ENCODE results near the gene GRAMD1A.

Gene GRAMD1A

DNA sequence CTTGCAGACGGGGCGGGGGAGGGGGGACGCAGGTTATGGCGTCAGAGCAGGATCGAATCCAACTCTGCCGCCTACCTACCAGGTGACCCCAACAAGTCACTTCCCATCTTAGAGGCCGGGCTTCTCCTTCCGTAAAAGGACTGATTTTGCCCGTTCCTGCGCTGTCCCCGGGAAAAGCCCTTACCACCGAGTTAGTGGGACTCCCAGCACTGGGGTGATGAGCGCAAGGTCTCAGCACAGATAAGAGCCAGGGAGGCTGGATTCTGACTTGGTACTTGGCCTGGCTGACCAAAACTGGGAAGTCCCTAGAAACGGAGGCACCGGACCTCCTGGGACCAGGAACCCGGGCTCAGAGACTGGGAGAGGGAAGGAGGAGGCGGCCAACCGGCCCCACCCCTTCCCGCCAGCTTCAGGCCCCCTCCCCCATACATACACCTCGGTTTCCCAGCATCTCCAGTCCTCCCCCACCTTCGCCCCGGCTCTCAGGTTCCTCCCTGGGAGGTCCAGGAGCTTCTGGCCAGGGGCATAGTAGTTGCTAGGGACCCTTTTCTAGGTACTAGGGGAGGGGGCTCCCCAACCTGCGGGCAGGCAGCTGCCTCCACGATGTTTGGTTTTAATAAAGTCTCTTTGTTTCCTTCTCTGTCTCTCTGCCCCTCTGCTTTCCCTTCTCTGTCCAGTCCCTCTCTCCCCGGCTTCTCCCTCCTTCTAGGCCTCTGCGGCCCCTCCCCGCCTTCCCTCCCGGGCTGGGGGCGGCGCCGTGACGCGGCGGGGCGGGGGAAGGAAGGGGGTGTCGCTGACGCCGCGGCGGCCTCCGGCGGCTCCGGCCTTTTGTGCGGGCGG, at the start of gene GRAMD1A:
Gene GRAMD1A, plus strand, starts transcription at position 826 of the 840 bp plus-strand sequence. CDS start 156 bp downstream, outside the sequence.
- peak; percentile 89 for ATAC-seq
- TF ChIP-seq BACH2 (CRISPR knock-in tag; IDR thresholded peaks at IDR 0.05; ENCODE audit: borderline replicate concordance) (no peak), TCF4 (CRISPR knock-in tag; IDR thresholded peaks at IDR 0.05; ENCODE audit: borderline replicate concordance) (no peak), ARNTL (CRISPR knock-in tag; IDR thresholded peaks at IDR 0.05; ENCODE audit: borderline replicate concordance, low read depth) (no peak), CSDC2 (CRISPR knock-in tag; IDR thresholded peaks at IDR 0.05) (no peak), ZFP3 (CRISPR knock-in tag; IDR thresholded peaks at IDR 0.05) (no peak)
- TF ChIP-seq, protein P1, sequence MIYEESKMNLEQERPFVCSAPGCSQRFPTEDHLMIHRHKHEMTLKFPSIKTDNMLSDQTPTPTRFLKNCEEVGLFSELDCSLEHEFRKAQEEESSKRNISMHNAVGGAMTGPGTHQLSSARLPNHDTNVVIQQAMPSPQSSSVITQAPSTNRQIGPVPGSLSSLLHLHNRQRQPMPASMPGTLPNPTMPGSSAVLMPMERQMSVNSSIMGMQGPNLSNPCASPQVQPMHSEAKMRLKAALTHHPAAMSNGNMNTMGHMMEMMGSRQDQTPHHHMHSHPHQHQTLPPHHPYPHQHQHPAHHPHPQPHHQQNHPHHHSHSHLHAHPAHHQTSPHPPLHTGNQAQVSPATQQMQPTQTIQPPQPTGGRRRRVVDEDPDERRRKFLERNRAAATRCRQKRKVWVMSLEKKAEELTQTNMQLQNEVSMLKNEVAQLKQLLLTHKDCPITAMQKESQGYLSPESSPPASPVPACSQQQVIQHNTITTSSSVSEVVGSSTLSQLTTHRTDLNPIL (CRISPR knock-in tag; IDR thresholded peaks at IDR 0.05; ENCODE audit: low read depth), result no peak
- TF ChIP-seq, protein P2, sequence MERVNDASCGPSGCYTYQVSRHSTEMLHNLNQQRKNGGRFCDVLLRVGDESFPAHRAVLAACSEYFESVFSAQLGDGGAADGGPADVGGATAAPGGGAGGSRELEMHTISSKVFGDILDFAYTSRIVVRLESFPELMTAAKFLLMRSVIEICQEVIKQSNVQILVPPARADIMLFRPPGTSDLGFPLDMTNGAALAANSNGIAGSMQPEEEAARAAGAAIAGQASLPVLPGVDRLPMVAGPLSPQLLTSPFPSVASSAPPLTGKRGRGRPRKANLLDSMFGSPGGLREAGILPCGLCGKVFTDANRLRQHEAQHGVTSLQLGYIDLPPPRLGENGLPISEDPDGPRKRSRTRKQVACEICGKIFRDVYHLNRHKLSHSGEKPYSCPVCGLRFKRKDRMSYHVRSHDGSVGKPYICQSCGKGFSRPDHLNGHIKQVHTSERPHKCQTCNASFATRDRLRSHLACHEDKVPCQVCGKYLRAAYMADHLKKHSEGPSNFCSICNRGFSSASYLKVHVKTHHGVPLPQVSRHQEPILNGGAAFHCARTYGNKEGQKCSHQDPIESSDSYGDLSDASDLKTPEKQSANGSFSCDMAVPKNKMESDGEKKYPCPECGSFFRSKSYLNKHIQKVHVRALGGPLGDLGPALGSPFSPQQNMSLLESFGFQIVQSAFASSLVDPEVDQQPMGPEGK (CRISPR knock-in tag; IDR thresholded peaks at IDR 0.05; ENCODE audit: borderline replicate concordance), result peak; percentile 86

DNA sequence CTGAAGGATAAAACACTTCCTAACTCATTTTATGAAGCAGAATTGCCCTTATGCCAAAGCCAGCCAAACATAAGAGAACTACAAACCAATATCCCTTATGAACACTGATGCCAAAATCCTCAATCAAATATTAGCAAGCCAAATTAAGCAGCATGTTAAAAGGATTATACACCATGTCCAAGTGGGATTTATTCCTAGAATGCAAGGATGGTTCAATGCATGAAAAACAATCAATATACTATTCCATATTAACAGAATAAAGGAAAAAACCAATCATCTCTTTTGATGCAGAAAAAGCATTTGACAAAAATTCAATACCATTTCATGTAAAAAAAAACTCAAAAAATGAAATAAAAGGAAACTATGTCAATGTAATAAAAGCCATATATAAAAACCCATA, 47.0 kb upstream of the GRAMD1A start:
- ATAC-seq, result no peak
- TF ChIP-seq ZFP3 (CRISPR knock-in tag; IDR thresholded peaks at IDR 0.05), result no peak
- TF ChIP-seq TOX (CRISPR knock-in tag; IDR thresholded peaks at IDR 0.05; ENCODE audit: borderline replicate concordance), result no peak

DNA sequence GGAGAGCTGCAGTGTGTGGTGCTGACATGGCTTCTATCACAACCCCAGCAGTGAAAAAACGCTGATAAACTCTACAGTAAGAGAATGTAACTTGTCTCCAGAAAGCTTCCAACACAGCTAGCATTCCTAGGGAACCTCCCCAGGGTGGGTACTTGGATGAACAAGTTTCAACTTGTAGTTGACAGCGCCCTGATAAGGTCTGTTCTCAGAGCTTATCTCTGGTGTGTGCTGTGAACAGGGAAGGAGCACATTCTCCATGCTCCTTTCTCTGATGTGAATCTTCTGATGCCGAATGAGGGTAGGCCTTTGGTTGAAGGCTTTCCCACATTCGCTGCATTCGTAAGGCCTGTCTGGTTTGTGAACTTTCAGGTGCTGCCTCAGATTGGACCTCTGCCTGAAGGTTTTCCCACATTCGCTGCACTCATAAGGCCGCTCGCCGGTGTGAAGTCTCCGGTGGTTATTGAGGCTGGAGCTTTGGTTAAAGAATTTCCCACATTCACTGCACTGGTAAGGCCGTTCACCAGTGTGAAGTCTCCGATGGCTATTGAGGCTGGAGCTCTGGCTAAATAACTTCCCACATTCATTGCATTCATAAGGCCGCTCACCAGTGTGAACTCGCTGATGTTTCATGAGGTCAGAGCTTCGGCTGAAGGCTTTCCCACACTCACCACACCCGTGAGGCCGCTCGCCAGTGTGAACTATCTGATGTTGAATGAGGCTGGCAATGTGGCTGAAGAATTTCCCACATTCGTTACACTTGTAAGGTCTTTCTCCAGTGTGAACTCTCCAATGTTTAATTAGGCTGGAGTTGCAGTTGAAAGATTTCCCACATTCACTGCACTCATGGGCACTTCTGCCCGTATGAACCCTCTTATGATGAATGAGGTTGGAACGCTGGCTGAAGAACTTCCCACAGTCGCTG, 42.0 kb upstream of the GRAMD1A start:
- no peak for ATAC-seq
- no peak for TF ChIP-seq ZNF565 (CRISPR knock-in tag; conservative IDR thresholded peaks at IDR 0.05; ENCODE audit: low read depth)
- TF ChIP-seq, protein P3, sequence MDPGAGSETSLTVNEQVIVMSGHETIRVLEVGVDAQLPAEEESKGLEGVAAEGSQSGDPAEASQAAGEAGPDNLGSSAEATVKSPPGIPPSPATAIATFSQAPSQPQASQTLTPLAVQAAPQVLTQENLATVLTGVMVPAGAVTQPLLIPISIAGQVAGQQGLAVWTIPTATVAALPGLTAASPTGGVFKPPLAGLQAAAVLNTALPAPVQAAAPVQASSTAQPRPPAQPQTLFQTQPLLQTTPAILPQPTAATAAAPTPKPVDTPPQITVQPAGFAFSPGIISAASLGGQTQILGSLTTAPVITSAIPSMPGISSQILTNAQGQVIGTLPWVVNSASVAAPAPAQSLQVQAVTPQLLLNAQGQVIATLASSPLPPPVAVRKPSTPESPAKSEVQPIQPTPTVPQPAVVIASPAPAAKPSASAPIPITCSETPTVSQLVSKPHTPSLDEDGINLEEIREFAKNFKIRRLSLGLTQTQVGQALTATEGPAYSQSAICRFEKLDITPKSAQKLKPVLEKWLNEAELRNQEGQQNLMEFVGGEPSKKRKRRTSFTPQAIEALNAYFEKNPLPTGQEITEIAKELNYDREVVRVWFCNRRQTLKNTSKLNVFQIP (CRISPR knock-in tag; IDR thresholded peaks at IDR 0.05; ENCODE audit: borderline replicate concordance, low read depth), result no peak
- no peak for TF ChIP-seq TOX (CRISPR knock-in tag; IDR thresholded peaks at IDR 0.05; ENCODE audit: borderline replicate concordance)
- no peak for TF ChIP-seq ZFP3 (CRISPR knock-in tag; IDR thresholded peaks at IDR 0.05)
- no peak; the same call in 1 of the 2 replicates for TF ChIP-seq ZFP30 (CRISPR knock-in tag; IDR thresholded peaks at IDR 0.05)
- TF ChIP-seq CSDC2 (CRISPR knock-in tag; IDR thresholded peaks at IDR 0.05), result no peak
- TF ChIP-seq, protein P1 (CRISPR knock-in tag; IDR thresholded peaks at IDR 0.05; ENCODE audit: low read depth), result no peak
- no peak for TF ChIP-seq ZNF8 (CRISPR knock-in tag; IDR thresholded peaks at IDR 0.05)
- TF ChIP-seq ZC3H10 (CRISPR knock-in tag; IDR thresholded peaks at IDR 0.05), result no peak
- TF ChIP-seq SNAI2 (CRISPR knock-in tag; IDR thresholded peaks at IDR 0.05), result no peak
- TF ChIP-seq ESRRG (CRISPR knock-in tag; IDR thresholded peaks at IDR 0.05), result no peak
- TF ChIP-seq RARB (CRISPR knock-in tag; IDR thresholded peaks at IDR 0.05), result no peak
- no peak for TF ChIP-seq PPARA (CRISPR knock-in tag; IDR thresholded peaks at IDR 0.05; ENCODE audit: borderline replicate concordance)
- TF ChIP-seq ARNTL (CRISPR knock-in tag; IDR thresholded peaks at IDR 0.05; ENCODE audit: borderline replicate concordance, low read depth), result no peak
- no peak for TF ChIP-seq TCF4 (CRISPR knock-in tag; IDR thresholded peaks at IDR 0.05; ENCODE audit: borderline replicate concordance)
- TF ChIP-seq, protein P2 (CRISPR knock-in tag; IDR thresholded peaks at IDR 0.05; ENCODE audit: borderline replicate concordance), result no peak
- no peak for TF ChIP-seq ISL1 (CRISPR knock-in tag; IDR thresholded peaks at IDR 0.05)
- TF ChIP-seq, protein P4, sequence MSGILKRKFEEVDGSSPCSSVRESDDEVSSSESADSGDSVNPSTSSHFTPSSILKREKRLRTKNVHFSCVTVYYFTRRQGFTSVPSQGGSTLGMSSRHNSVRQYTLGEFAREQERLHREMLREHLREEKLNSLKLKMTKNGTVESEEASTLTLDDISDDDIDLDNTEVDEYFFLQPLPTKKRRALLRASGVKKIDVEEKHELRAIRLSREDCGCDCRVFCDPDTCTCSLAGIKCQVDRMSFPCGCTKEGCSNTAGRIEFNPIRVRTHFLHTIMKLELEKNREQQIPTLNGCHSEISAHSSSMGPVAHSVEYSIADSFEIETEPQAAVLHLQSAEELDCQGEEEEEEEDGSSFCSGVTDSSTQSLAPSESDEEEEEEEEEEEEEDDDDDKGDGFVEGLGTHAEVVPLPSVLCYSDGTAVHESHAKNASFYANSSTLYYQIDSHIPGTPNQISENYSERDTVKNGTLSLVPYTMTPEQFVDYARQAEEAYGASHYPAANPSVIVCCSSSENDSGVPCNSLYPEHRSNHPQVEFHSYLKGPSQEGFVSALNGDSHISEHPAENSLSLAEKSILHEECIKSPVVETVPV (CRISPR knock-in tag; IDR thresholded peaks at IDR 0.05), result no peak
